GM18951 (cell line): ENCODE results near the gene MED12.

ENCODE experiments used
- POLR2A ChIP-seq: IDR thresholded peaks from 4 replicates; pipeline ENCODE4 v1.6.1; 2011; ENCODE audit warnings: mild to moderate bottlenecking; ENCODE audit not compliant: insufficient read length, insufficient read depth; ENCODE audit errors: extremely low read depth
- in situ Hi-C: fragments of 300-500 bp; cut with MboI; formaldehyde crosslinking; loops from one replicate; pipeline ENCODE4 v1.12.0; 2022; ENCODE audit warnings: low sequenced_read_pairs, mixed read lengths, inconsistent platforms; ENCODE audit not compliant: unreplicated experiment

MED12 gene

DNA sequence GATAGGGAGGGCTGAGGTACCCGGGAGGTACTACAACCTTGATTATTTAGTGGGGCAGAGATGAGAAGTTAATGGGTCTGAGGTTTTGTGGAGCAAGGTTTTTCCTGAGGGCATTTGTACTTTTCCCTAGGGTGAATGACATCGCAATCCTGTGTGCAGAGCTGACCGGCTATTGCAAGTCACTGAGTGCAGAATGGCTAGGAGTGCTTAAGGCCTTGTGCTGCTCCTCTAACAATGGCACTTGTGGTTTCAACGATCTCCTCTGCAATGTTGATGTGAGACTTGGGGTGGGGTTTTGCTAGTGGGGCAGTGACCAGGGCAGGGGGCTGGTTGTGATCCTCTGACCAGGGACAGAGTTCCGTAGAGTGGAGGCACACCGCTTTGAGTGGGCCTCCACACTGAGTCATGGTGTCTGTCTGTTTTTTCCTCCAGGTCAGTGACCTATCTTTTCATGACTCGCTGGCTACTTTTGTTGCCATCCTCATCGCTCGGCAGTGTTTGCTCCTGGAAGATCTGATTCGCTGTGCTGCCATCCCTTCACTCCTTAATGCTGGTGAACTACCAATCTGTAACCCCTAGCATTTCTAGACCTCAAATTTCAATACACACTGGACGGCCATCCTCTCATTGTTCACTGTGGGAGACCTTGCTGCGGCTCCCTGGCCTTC, 9.9 kb downstream of the MED12 start:
- TF ChIP-seq POLR2A, result no peak

DNA sequence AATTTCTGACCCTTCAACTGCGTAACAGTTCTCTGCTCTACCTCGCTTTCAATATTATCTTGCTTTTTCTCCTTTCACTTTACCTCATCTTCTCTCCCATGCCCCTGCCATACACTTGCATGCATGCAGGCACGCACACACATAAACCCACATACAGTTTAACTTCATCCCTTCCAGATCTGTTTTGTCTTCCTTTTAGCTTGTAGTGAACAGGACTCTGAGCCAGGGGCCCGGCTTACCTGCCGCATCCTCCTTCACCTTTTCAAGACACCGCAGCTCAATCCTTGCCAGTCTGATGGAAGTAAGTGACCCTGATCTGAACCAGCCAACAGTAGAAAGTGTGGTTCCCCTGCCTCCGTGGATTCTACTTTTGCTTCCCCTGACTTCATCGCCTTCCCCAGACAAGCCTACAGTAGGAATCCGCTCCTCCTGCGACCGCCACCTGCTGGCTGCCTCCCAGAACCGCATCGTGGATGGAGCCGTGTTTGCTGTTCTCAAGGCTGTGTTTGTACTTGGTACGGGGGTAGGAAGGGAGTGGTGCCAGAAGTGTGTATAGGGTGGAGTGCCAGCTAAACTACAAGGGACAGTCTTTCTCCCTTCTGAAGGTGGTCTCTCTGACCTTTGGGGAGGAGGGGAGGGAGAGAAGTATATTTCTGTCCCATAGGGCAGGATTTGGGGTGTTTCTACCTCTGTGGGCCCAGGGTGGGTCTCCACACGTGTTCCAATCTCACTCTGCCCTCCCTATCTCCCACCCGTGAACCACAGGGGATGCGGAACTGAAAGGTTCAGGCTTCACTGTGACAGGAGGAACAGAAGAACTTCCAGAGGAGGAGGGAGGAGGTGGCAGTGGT, 10.7 kb downstream of the MED12 start:
- TF ChIP-seq POLR2A, result no peak
- in situ Hi-C loops, result no loop called here

More for the DNA sequence above, 9.9 kb downstream of the MED12 start:
- in situ Hi-C loops, result no loop called here

DNA sequence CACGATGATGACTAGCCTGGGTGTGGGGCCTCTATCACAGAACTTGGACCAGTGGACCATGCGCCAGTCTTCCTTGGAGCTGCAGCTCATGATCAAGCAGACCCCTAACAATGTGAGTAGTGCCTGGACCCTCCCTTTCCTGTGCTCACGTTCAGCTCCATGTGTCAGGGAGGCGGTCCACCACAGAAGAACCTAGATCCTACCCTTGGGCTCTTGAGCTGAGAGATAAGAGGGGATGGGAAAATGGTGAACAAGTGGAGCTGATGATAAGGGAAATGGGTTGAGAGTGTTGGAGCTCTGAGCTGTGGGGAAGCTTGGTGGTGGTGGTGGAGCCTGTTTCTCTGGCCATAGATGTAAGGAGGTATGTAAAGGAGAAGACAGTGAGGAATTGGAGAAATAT, 13.1 kb downstream of the MED12 start:
- in situ Hi-C loops, result no loop called here
- no peak for TF ChIP-seq POLR2A

DNA sequence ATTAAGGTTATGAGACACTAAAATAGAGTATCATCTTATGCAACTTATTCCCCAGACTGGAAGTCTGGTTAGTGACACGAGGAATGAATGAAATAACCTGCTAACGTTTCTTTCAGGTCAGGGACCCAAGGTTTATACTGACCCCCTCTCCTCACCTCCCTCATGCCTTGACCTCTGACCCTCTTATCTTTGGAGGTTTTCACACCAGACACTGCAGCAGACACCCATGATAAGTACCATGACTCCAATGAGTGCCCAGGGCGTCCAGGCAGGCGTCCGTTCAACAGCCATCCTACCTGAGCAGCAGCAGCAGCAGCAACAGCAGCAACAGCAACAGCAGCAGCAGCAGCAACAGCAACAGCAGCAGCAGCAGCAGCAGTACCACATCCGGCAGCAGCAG, 22.0 kb downstream of the MED12 start:
- in situ Hi-C loops, result no loop called here
- no peak for TF ChIP-seq POLR2A

DNA sequence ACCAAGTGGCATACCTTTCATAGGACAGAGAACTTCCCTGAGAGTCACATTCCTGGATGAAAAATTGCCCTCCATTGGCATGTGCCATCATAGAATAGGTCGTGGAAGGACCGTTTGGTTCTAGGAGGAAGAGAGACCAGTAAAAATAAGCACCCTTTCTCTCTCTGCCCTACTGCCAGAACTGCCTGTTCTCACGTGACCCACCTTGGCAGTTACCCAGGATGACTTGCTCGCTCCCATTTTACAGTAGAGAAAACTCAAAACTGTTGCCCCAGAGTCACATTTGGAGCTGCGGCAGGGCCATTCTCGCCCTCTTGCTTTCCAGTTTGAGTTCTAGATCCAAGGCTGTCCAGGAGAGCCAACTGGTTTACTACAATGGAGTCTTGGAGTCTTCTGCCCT, 25.1 kb downstream of the MED12 start:
- in situ Hi-C loops, result no loop called here
- no peak for TF ChIP-seq POLR2A

DNA sequence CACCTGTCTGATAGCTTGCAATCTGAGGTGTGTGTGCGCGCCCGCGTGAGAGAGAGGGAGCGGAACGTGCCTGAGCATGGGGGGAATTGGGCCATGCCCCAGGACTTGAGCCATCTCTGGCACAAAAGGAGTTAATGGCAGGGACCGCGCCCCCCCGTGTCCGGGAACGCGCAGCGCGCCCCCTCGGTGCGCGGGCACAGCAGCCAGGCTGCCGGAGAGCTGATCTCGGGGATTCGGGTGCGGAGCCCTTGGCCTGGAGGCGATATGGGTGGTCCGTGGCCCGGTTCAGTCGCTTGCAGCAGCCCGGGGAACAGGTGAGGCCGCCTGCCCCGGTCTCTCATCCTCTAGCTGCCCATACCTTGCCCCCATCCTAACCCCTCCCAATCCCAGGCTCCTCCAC, 26.3 kb downstream of the MED12 start, which contains the start of gene NLGN3:
Gene NLGN3 (plus strand): TSS at position 191 of the 400 bp plus-strand sequence. CDS start 2,909 bp downstream, outside the sequence.
- no peak for TF ChIP-seq POLR2A

DNA sequence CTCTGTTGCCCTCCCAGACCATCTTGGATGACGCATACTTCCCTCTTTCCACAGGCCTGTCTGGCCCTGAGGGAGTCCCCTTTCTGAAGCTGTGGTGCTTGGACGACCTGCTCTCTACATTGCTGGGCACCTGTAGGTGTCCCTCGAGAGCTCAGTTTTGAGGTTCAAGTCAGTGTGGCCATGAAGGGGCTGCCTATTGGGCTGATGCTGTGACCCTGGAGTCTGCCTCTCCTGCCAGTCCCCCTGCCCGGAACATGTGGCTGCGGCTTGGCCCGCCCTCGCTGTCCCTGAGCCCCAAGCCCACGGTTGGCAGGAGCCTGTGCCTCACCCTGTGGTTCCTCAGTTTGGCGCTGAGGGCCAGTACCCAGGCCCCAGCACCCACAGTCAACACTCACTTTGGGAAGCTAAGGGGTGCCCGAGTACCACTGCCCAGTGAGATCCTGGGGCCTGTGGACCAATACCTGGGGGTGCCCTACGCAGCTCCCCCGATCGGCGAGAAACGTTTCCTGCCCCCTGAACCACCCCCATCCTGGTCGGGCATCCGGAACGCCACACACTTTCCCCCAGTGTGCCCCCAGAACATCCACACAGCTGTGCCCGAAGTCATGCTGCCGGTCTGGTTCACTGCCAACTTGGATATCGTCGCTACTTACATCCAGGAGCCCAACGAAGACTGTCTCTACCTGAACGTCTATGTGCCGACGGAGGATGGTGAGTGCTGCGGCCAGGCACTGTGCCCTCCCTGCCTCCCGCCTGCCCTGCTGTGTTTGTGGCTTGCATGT, 29.3 kb downstream of the MED12 start:
- no peak for TF ChIP-seq POLR2A
- in situ Hi-C loops, result no loop called here

More for the DNA sequence above, 26.3 kb downstream of the MED12 start, which contains the start of gene NLGN3:
- in situ Hi-C loops, result no loop called here

DNA sequence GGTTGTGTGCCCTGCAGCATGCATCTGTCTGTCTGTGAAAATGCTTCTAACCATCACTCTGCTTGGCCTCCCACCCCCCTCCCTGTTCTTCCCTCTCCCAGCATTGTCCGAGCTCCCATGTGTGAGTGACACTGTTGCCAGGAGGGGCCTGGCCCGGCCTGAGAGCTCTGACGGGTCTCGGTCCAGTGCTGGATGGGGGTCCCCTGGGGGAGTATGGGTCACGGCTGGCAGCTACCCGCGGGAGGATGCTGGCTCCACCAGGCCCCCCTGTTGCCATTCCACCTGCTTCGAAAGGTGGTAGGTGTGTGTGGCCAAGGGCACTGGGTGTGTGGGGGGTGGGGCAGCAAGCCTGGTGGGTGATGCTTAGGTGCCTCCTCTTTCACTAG, 29.9 kb downstream of the MED12 start:
- in situ Hi-C loops, result no loop called here

DNA sequence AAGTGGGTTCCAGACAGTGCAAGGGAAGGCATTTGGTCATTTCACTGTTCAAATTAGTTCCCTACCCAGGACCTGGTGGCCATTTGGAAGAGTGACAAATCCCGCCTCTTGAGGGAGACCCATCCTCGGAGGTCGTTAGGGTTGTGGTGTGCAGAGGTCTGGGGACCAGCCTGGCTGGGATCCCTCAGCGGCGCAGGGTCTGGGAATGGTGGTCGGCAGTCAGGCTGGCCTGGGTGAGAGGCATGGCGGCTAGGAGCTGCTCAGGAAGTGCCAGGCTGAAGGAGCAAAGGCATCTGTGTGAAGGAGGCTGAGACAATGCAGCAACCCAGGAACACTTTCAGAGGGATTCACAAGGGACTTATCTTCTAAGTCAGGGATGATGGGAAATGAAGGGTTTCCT, 33.0 kb downstream of the MED12 start:
- in situ Hi-C loops, result loop anchor here (25.0 kb wide), 1 partner anchor 389 kb away; no protein-coding TSS in a partner anchor
- no peak for TF ChIP-seq POLR2A

More for the DNA sequence above, 29.9 kb downstream of the MED12 start:
- TF ChIP-seq POLR2A, result no peak

DNA sequence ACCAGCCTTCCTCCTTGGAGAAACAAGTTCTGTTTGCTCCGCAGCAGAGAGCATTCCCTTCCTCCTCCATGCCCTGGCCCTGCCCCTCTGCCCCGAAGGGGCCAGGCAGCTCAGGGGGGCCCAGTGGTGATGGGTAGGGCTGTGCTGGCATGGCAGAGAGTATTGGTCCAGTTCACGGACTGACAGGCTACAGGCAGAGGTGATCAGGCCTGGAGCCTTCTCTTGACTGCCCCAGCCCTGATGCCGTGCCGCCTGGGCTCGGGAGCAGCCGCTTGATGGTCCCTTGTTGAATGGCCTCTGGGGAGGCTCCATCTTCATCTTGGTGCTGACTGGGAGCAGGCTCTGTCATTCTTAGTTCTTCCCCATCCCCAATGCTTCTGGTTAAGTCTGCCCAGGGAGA, 35.8 kb downstream of the MED12 start:
- in situ Hi-C loops, result loop anchor here (25.0 kb wide), 1 partner anchor 392 kb away; no protein-coding TSS in a partner anchor
- TF ChIP-seq POLR2A, result no peak

DNA sequence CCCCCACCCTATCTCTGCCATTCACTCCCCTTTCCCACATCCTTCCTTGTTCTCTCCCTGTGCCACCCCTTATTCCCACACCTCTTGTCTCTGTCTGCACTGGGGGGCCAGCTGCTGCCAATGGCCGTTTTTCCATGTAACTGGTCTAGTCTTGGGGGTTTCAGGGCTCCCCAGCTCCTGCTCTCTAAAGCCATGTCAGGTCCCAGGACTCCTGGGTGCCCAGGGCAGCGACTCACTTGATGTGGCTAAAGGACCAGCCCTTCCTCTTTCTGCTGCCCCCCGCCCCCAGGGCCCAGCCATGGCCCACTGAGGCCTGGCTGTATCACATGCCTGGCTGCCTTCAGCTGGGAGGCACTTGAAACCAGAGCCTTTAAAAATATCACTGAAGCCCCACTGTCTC, 36.2 kb downstream of the MED12 start:
- in situ Hi-C loops, result loop anchor here (25.0 kb wide), 1 partner anchor 392 kb away; no protein-coding TSS in a partner anchor

DNA sequence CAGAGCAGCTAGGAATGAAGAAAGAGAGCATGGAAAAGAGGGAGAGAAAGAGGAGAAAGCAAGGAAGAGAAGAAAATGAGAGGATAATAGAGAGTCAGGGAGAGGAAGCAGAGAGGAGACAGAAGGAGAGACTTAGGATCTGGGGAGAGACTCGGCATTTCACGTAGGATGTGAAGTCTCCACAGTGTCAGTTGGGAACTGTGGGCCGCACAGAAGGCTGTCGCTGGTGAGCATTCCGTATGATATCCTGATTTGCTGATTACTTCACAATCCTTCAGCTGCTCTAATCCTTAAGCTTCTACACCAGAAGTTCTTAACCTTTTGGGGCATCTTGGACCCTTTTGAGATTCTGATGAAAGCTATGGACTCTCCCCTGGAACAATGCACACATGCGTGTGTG, 40.2 kb downstream of the MED12 start:
- in situ Hi-C loops, result loop anchor here (25.0 kb wide), 1 partner anchor 396 kb away; no protein-coding TSS in a partner anchor
- no peak for TF ChIP-seq POLR2A

More for the DNA sequence above, 36.2 kb downstream of the MED12 start:
- TF ChIP-seq POLR2A, result no peak

DNA sequence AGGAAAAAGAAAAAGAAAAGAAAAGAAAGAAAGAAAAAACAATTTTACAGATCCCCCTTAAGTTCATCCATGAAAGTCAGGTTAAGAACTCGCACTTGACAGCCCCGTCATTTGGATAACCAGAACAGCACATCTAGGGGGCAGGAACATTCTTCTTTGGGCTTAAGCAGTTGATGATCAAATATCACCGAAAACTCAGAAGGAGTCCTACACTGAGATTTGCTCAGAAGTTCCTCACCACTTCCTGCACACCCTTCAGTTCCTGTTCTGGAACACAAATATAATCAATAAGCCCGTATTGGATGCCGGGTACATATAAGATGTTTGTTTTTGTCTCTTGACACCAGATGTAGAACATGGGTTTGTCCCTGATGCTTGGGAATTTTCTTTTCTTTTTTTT, 40.9 kb downstream of the MED12 start:
- no peak for TF ChIP-seq POLR2A
- in situ Hi-C loops, result loop anchor here (25.0 kb wide), 1 partner anchor 397 kb away; no protein-coding TSS in a partner anchor
